ENCODE data around the gene CTXN1. TPM values are rescaled to one million over a fixed set of nuclear protein-coding genes. Genes with fewer than 3 reads are reported as not detected.
A peak's percentile ranks its signal among the peaks of the same experiment; 100 is the strongest.
"Not testable (repeated sequence)": the region's sequence is repeated elsewhere in the genome, so short reads cannot be mapped to it uniquely, and the experiment has no call there.

The CTXN1 gene
- total and polyA plus RNA-seq, 2 donors (not counting 1 experiment from before 2014, with no cell fraction given), result 0.66 to 0.85 TPM

DNA sequence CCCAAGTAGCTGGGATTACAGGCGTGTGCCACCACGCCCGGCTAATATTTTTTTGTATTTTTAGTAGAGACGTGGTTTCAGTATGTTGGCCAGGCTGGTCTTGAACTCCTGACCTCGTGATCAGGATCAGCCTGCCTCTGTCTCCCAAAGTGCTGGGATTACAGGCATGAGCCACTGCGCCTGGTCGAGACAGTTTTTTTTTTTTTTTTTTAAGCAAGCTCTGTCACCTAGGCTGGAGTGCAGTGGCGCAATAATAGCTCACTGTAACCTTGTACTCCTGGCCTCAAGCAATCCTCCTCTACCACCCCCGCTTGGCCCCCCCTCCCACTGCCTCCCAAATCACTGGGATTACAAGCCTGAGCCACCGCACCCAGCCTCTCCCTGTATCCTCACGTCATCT lies 28.6 kb downstream of the CTXN1 start:
- Histone ChIP-seq H3K9me3 (ENCODE audit: control insufficient read depth, insufficient read depth, low read depth, low read length) (no peaks in the 10 kb centered on the region), H3K4me3 (replicated peaks in 1 of 4; ENCODE audit: control extremely low read depth in 1 of 4, insufficient read depth in 1 of 4, low read depth in 3 of 4, low read length in 4 of 4) (no peak overlapping the region), H3K79me2 (ENCODE audit: control insufficient read depth, insufficient read depth, low read length) (no peaks in the 10 kb centered on the region), H3K36me3 (ENCODE audit: control insufficient read depth, insufficient read depth, low read length) (peaks cover 2% of the 10 kb centered on the region), H3K9ac (ENCODE audit: insufficient read depth, low read length) (no peak overlapping the region), H3K27ac (ENCODE audit: insufficient read depth, low read length) (no peak overlapping the region), H3K4me1 (ENCODE audit: control insufficient read depth, extremely low read depth, insufficient read depth, low read length) (no peaks in the 10 kb centered on the region), H3K4me2 (ENCODE audit: extremely low read depth, insufficient read depth, low read length) (no peak overlapping the region), H3K27me3 (ENCODE audit: control insufficient read depth, insufficient read depth, low read length) (no peaks in the 10 kb centered on the region), H4K20me1 (ENCODE audit: control insufficient read depth, extremely low read depth, insufficient read depth, low read length) (no peaks in the 10 kb centered on the region), H2AFZ (ENCODE audit: low read length) (no peak overlapping the region)
- no peak for TF ChIP-seq EZH2 (IDR thresholded peaks at IDR 0.05; ENCODE audit: low read length, missing control alignments)
- TF ChIP-seq, protein P1, sequence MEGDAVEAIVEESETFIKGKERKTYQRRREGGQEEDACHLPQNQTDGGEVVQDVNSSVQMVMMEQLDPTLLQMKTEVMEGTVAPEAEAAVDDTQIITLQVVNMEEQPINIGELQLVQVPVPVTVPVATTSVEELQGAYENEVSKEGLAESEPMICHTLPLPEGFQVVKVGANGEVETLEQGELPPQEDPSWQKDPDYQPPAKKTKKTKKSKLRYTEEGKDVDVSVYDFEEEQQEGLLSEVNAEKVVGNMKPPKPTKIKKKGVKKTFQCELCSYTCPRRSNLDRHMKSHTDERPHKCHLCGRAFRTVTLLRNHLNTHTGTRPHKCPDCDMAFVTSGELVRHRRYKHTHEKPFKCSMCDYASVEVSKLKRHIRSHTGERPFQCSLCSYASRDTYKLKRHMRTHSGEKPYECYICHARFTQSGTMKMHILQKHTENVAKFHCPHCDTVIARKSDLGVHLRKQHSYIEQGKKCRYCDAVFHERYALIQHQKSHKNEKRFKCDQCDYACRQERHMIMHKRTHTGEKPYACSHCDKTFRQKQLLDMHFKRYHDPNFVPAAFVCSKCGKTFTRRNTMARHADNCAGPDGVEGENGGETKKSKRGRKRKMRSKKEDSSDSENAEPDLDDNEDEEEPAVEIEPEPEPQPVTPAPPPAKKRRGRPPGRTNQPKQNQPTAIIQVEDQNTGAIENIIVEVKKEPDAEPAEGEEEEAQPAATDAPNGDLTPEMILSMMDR (conservative IDR thresholded peaks at IDR 0.05 in 1 of 2, IDR thresholded peaks at IDR 0.05 in 1 of 2; ENCODE audit: low read depth in 1 of 2, low read length in 2 of 2), result no peak
- no peak for DNase-seq (ENCODE audit: low read depth in 2 of 2)

DNA sequence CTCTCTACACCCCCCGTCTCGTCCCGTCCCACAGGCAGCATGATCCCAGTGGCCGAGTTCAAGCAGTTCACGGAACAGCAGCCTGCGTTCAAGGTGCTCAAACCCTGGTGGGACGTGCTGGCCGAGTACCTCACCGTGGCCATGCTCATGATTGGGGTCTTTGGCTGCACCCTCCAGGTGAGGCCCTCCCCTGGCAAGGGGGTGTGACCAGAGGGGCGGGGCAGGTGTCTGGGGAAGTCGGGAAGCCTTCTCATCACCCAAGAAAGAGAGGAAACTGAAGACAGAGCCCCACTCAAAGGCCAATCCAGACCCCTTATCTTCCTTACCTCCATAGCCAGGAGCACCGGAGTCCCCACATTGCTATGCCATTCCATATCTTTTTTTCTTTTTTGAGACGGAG lies 30.4 kb downstream of the CTXN1 start:
- H3K4me2 ChIP-seq (ENCODE audit: extremely low read depth, insufficient read depth, low read length), result no peak overlapping the region
- H3K9me3 ChIP-seq (ENCODE audit: control insufficient read depth, insufficient read depth, low read depth, low read length), result no peaks in the 10 kb centered on the region
- H3K27me3 ChIP-seq (ENCODE audit: control insufficient read depth, insufficient read depth, low read length), result no peaks in the 10 kb centered on the region
- no peak overlapping the region for H2AFZ ChIP-seq (ENCODE audit: low read length)
- H3K79me2 ChIP-seq (ENCODE audit: control insufficient read depth, insufficient read depth, low read length), result no peaks in the 10 kb centered on the region
- no peak overlapping the region for H3K9ac ChIP-seq (ENCODE audit: insufficient read depth, low read length)
- no peaks in the 10 kb centered on the region for H4K20me1 ChIP-seq (ENCODE audit: control insufficient read depth, extremely low read depth, insufficient read depth, low read length)
- no peak for DNase-seq (ENCODE audit: low read depth in 2 of 2)
- TF ChIP-seq, protein P1 (conservative IDR thresholded peaks at IDR 0.05 in 1 of 2, IDR thresholded peaks at IDR 0.05 in 1 of 2; ENCODE audit: low read depth in 1 of 2, low read length in 2 of 2), result no peak
- no peak for TF ChIP-seq EZH2 (IDR thresholded peaks at IDR 0.05; ENCODE audit: low read length, missing control alignments)
- H3K4me1 ChIP-seq (ENCODE audit: control insufficient read depth, extremely low read depth, insufficient read depth, low read length), result no peaks in the 10 kb centered on the region
- peaks cover 2% of the 10 kb centered on the region for H3K36me3 ChIP-seq (ENCODE audit: control insufficient read depth, insufficient read depth, low read length)
- H3K27ac ChIP-seq (ENCODE audit: insufficient read depth, low read length), result no peak overlapping the region
- no peak overlapping the region for H3K4me3 ChIP-seq (replicated peaks in 1 of 4; ENCODE audit: control extremely low read depth in 1 of 4, insufficient read depth in 1 of 4, low read depth in 3 of 4, low read length in 4 of 4)

DNA sequence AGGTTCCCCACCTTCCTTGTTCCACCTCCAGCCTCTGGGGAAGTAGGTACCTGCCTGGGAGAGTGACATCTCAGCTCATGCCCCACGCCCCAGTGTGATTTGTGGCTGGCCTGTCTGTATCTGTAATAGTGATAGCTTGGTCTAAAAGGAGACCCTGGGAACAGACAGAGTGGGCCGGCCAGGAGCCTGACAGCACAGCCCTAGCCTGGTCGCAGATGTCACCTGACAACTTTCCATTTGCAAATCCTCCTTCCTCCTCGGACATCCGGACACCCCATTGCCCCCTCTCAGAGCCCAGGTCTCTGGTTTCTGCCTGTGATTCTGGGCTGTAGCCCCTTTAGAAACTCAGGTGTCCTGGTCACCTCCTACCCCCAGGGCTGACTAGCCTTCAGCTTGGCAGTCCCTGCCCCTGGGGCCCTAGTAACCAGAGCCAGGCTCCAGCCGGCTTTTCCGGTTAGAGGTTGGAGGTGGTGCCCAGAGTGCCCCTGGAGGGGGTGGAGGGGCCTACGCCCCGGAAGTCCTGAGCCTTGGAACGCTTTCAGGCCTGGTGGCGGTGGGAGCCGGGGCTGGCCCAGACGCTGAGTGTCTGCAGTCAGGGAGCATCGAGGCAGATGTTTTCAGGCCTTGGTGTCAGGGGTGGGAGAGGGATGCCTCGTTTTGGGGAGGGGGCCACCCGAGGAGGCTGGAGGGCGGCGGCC lies 31.2 kb downstream of the CTXN1 start:
- no peaks in the 10 kb centered on the region for H3K27me3 ChIP-seq (ENCODE audit: control insufficient read depth, insufficient read depth, low read length)
- H3K36me3 ChIP-seq (ENCODE audit: control insufficient read depth, insufficient read depth, low read length), result peaks cover under 1% of the 10 kb centered on the region
- no peaks in the 10 kb centered on the region for H3K4me1 ChIP-seq (ENCODE audit: control insufficient read depth, extremely low read depth, insufficient read depth, low read length)
- H4K20me1 ChIP-seq (ENCODE audit: control insufficient read depth, extremely low read depth, insufficient read depth, low read length), result no peaks in the 10 kb centered on the region
- no peak for DNase-seq (ENCODE audit: low read depth in 2 of 2)
- no peak overlapping the region for H3K4me2 ChIP-seq (ENCODE audit: extremely low read depth, insufficient read depth, low read length)
- no peaks in the 10 kb centered on the region for H3K9me3 ChIP-seq (ENCODE audit: control insufficient read depth, insufficient read depth, low read depth, low read length)
- H3K4me3 ChIP-seq (replicated peaks in 1 of 4; ENCODE audit: control extremely low read depth in 1 of 4, insufficient read depth in 1 of 4, low read depth in 3 of 4, low read length in 4 of 4), result no peak overlapping the region
- no peak overlapping the region for H3K9ac ChIP-seq (ENCODE audit: insufficient read depth, low read length)
- H3K79me2 ChIP-seq (ENCODE audit: control insufficient read depth, insufficient read depth, low read length), result no peaks in the 10 kb centered on the region
- no peak overlapping the region for H2AFZ ChIP-seq (ENCODE audit: low read length)
- TF ChIP-seq, protein P1 (conservative IDR thresholded peaks at IDR 0.05 in 1 of 2, IDR thresholded peaks at IDR 0.05 in 1 of 2; ENCODE audit: low read depth in 1 of 2, low read length in 2 of 2), result no peak
- TF ChIP-seq EZH2 (IDR thresholded peaks at IDR 0.05; ENCODE audit: low read length, missing control alignments), result no peak
- no peak overlapping the region for H3K27ac ChIP-seq (ENCODE audit: insufficient read depth, low read length)

DNA sequence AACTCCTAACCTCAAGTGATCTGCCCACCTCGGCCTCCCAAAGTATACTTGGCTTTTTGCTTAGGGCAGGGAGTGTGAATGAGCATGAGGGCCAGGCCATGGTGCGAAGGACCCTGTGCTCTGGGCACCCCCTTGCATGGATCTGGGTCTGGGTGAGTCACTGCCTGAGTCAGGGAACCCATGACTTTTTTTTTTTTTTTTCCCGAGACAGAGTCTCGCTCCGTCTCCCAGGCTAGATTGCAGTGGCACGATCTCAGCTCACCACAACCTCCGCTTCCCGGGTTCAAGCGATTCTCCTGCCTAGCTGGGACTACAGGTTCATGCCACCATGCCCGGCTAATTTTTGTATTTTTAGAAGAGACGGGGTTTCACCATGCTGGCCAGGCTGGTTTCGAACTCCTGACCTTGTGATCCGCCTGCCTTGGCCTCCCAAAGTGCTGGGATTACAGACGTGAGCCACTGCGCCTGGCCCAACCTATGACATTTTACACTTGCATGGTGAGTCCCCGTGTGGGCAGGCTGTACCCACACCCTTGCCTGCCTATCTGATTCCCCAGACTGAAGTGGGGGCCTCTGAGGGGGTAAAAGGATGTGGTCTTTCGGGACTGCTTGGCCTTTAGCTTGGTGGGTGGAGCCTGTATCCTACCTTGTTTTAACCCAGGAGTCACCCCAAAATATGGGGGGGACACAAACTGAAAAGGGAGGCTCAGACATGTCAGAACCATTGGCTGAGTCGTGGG lies 32.4 kb downstream of the CTXN1 start:
- peak; percentile 48 to 69 for DNase-seq (ENCODE audit: low read depth in 2 of 2)
- not testable (repeated sequence) for H3K36me3 ChIP-seq (ENCODE audit: control insufficient read depth, insufficient read depth, low read length); H3K27ac ChIP-seq (ENCODE audit: insufficient read depth, low read length); H2AFZ ChIP-seq (ENCODE audit: low read length); H3K9ac ChIP-seq (ENCODE audit: insufficient read depth, low read length); H3K4me1 ChIP-seq (ENCODE audit: control insufficient read depth, extremely low read depth, insufficient read depth, low read length); H3K4me3 ChIP-seq (replicated peaks in 1 of 4; ENCODE audit: control extremely low read depth in 1 of 4, insufficient read depth in 1 of 4, low read depth in 3 of 4, low read length in 4 of 4); H3K9me3 ChIP-seq (ENCODE audit: control insufficient read depth, insufficient read depth, low read depth, low read length); H4K20me1 ChIP-seq (ENCODE audit: control insufficient read depth, extremely low read depth, insufficient read depth, low read length); H3K27me3 ChIP-seq (ENCODE audit: control insufficient read depth, insufficient read depth, low read length); H3K79me2 ChIP-seq (ENCODE audit: control insufficient read depth, insufficient read depth, low read length); H3K4me2 ChIP-seq (ENCODE audit: extremely low read depth, insufficient read depth, low read length)
